Suprapubic skin (tissue), 3 donors: ENCODE data around the gene NEU1.
"Not testable (repeated sequence)": the region's sequence is repeated elsewhere in the genome, so short reads cannot be mapped to it uniquely, and the experiment has no call there.

ENCODE experiments used
- EP300 ChIP-seq: sonication (generic); formaldehyde crosslinking; IDR thresholded peaks from one replicate; pipeline ENCODE4 v1.6.1; 2017; ENCODE audit warnings: antibody characterized with exemption
- TF ChIP-seq, protein P1 (sequence below), 2 donors: fragments of 200-600 bp in 1 of 2; fragments of 450-650 bp in 1 of 2; sonication (generic) in 1 of 2; IDR thresholded peaks; one replicate each; pipeline ENCODE4 v1.5.1; 2016 to 2019; ENCODE audit warnings: antibody characterized with exemption in 2 of 2, mild to moderate bottlenecking in 1 of 2, moderate library complexity in 1 of 2

DNA sequence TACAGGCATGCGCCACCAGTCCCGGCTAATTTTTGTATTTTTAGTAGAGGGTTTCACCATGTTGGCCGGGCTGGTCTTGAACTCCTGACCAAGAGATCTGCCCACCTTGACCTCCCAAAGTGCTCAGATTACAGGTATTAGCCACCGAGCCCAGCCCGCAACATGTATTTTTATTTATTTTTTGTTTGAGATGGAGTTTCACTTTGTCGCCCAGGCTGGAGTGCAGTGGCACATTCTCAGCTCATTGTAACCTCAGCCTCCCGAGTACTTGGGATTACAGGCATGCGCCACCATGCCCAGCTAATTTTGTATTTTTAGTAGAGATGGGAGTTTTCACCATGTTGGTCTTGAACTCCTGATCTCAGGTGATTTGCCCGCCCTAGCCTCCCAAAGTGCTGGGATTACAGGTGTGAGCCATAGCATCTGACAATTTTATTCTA, 24.5 kb downstream of the NEU1 start:
- TF ChIP-seq, protein P1, sequence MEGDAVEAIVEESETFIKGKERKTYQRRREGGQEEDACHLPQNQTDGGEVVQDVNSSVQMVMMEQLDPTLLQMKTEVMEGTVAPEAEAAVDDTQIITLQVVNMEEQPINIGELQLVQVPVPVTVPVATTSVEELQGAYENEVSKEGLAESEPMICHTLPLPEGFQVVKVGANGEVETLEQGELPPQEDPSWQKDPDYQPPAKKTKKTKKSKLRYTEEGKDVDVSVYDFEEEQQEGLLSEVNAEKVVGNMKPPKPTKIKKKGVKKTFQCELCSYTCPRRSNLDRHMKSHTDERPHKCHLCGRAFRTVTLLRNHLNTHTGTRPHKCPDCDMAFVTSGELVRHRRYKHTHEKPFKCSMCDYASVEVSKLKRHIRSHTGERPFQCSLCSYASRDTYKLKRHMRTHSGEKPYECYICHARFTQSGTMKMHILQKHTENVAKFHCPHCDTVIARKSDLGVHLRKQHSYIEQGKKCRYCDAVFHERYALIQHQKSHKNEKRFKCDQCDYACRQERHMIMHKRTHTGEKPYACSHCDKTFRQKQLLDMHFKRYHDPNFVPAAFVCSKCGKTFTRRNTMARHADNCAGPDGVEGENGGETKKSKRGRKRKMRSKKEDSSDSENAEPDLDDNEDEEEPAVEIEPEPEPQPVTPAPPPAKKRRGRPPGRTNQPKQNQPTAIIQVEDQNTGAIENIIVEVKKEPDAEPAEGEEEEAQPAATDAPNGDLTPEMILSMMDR (IDR thresholded peaks at IDR 0.05) = not testable (repeated sequence)
- TF ChIP-seq EP300 = not testable (repeated sequence)
